ENCODE results near the gene NOS3.

DNA sequence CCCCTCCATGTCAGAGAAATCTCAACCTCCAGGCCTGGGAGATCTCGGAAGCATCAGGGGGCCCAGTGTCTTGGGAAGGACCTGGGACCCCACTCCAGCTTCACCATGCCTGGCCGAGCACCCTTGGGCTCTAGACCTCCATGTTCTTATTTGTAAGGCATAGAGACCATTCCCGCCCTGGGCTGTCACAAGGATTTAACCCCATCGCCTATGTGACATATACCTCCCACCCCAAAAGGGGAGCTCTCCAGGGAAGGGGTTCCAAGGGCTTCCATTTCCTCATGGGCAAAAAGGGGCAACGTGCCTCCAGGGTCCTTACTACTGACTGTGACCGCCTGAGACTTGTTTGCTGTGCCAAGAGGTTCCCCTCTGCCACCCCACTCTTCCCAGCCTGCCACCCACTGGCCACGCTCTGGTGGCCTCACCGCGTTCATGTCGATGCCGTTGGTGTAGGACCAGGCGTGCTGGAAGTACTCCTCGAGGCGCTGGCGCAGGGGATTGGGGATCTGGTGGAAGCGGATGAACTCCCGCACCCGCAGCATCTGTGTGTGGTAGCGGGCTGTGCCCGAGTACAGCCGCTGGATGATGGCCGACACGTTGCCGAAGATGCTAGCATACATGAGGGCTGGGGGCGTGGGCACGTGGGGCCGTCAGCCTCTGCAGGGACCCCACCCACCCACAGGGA lies 40.2 kb upstream of the NOS3 start:
- TF ChIP-seq CTCF (IDR thresholded peaks at IDR 0.05; ENCODE audit: low read depth, low read length) (no peak), EZH2phosphoT487 (IDR thresholded peaks at IDR 0.05; ENCODE audit: low read depth) (no peak)

Data from OCI-LY3 (cell line).